ENCODE data around the gene MYBPC2.

DNA sequence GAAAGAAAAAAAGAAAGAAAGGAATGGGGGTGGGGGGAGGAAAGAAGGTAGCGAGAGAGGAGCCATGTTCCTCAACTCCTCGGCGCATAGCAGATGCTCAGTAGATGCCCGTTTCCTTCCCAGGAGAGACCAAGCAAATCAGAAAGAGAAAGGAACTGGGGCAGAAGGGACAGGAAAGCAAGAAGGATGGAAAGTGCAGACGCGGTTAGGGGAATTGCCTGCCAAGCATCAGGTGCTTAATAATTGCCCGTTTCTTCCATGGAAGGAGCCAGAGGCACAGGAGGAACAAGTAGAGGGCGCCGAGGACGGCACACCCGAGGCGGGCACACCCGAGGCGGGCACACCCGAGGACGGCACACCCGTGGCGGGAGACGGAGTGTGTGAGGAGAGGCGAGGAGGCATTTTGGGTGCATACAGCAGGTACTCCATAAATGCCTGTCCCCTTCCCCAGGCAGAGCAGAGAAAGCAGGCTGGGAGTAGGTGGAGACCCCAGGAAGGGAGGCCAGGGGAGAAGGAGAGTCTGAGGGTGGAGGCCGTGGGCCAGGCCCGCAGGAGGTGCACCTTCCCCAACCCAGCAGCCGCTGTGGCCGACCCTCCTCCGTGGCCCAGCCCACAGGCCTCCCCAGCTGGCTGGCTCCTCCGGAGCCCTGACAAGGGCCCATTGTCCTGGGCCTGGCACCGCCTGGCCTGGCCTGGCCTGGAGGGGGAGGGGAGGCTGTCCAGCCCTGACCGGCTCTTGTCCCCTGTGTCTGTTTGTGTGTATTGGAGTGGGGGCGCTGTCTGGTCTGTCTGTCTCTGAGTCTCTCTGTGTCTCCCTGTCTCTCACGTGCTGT is 63.7 kb downstream of the MYBPC2 start:
- TF ChIP-seq, protein P1, sequence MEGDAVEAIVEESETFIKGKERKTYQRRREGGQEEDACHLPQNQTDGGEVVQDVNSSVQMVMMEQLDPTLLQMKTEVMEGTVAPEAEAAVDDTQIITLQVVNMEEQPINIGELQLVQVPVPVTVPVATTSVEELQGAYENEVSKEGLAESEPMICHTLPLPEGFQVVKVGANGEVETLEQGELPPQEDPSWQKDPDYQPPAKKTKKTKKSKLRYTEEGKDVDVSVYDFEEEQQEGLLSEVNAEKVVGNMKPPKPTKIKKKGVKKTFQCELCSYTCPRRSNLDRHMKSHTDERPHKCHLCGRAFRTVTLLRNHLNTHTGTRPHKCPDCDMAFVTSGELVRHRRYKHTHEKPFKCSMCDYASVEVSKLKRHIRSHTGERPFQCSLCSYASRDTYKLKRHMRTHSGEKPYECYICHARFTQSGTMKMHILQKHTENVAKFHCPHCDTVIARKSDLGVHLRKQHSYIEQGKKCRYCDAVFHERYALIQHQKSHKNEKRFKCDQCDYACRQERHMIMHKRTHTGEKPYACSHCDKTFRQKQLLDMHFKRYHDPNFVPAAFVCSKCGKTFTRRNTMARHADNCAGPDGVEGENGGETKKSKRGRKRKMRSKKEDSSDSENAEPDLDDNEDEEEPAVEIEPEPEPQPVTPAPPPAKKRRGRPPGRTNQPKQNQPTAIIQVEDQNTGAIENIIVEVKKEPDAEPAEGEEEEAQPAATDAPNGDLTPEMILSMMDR (IDR thresholded peaks at IDR 0.05), result no peak
- no peak for TF ChIP-seq POLR2A (IDR thresholded peaks at IDR 0.05)

Measured in vagina (tissue), 2 donors.